Left lung (tissue), 10 donors: ENCODE data around the gene ITGA11. TPM values are rescaled to one million over a fixed set of nuclear protein-coding genes. Genes with fewer than 3 reads are reported as not detected.
A peak's percentile ranks its signal among the peaks of the same experiment; 100 is the strongest.

Experiments
- ATAC-seq: fragments of 200-7000 bp; cut with Tn5 transposase; one replicate; pipeline ENCODE4 v1.9.1; 2020; ENCODE audit warnings: moderate library complexity
- DNase-seq, 4 donors: peaks; one replicate each; pipeline ENCODE4 v3.0.0-alpha.2; 2013 to 2020
- H3K27ac ChIP-seq, 2 donors: fragments of 200-600 bp; sonication (generic) in 1 of 2; one replicate each; pipeline versions ENCODE4 v1.5.0 to v1.8.0; 2020 to 2021
- H3K27me3 ChIP-seq, 2 donors: fragments of 200-600 bp; sonication (generic) in 1 of 2; one replicate each; pipeline versions ENCODE4 v1.5.0 to v1.8.0; 2020 to 2021
- H3K36me3 ChIP-seq, 2 donors: fragments of 200-600 bp; sonication (generic) in 1 of 2; one replicate each; pipeline versions ENCODE4 v1.5.0 to v1.8.0; 2020 to 2021
- H3K4me1 ChIP-seq, 2 donors: fragments of 200-600 bp; one replicate each; pipeline ENCODE4 v1.8.0; 2021
- H3K4me3 ChIP-seq, 2 donors: fragments of 200-600 bp; sonication (generic) in 1 of 2; one replicate each; pipeline versions ENCODE4 v1.5.0 to v1.8.0; 2020 to 2021; ENCODE audit warnings: mild to moderate bottlenecking in 1 of 2
- H3K9me3 ChIP-seq, 2 donors: fragments of 200-600 bp; sonication (generic) in 1 of 2; one replicate each; pipeline versions ENCODE4 v1.5.0 to v1.8.0; 2020 to 2021
- intact Hi-C, 2 donors: fragments of 100-400 bp; cut with DNase I; formaldehyde crosslinking; loops; one replicate each; pipeline versions ENCODE4 v1.11.2 to v1.14.2; 2022
- polyA plus RNA-seq, 6 donors: library from polyadenylated mRNA; unstranded; fragments of 120-200 nt; gene quantifications; one replicate each; pipeline ENCODE4 v1.2.1, GENCODE V29; 2013; ENCODE audit not compliant: insufficient read length in 6 of 6
- total RNA-seq, 2 donors: library from RNA; stranded (reverse); fragmentation: NEBNext Ultra II Directional; extraction: Animal tissue kit (Norgen Biotek cat#: 25700); gene quantifications; one replicate each; pipeline ENCODE4 v1.2.1, GENCODE V29; 2021
- TF ChIP-seq, protein P1 (sequence below), 2 donors: fragments of 200-600 bp; sonication (generic) in 1 of 2; IDR thresholded peaks; one replicate each; pipeline versions ENCODE4 v1.5.0 to v1.8.0; 2021; ENCODE audit warnings: antibody characterized with exemption in 2 of 2
- donor health status: DM: no; HTN: yes; CAD: no.
- donor health status: DM: no; HTN: no; CAD: no.

Gene ITGA11
- total and polyA plus RNA-seq, 8 donors: 1.1 to 7.3 (median 1.8) TPM

DNA sequence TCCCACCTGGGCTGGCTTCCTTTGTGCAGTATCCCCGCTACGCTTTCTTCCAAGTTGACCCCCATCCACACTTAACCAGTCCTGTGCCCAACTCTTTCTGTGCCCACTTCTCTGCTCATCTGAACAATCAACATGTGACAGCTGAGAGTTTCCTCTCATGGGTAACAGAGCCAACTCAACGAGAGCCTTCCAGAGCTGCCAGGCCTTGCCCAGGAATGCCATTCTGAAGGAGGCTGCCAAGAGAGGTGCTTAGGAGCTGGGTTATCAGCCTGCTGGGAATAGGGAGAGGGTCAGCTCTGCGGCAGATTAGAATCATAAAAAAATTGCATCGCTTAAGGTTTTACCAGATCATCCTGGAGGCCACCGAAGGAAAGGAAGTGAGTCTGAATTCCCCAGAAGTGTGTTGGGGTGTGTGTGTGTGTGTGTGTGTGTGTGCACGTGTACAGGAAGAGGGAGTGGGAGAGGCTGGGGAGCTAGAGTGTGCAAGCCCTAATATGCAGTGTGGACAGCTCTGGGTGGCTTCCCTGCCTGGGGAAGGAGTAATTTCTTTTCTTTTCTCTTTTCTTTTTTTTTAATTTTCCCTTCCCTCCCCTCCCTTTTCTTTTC lies 66.7 kb downstream of the ITGA11 start:
- TF ChIP-seq, protein P1, sequence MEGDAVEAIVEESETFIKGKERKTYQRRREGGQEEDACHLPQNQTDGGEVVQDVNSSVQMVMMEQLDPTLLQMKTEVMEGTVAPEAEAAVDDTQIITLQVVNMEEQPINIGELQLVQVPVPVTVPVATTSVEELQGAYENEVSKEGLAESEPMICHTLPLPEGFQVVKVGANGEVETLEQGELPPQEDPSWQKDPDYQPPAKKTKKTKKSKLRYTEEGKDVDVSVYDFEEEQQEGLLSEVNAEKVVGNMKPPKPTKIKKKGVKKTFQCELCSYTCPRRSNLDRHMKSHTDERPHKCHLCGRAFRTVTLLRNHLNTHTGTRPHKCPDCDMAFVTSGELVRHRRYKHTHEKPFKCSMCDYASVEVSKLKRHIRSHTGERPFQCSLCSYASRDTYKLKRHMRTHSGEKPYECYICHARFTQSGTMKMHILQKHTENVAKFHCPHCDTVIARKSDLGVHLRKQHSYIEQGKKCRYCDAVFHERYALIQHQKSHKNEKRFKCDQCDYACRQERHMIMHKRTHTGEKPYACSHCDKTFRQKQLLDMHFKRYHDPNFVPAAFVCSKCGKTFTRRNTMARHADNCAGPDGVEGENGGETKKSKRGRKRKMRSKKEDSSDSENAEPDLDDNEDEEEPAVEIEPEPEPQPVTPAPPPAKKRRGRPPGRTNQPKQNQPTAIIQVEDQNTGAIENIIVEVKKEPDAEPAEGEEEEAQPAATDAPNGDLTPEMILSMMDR (IDR thresholded peaks at IDR 0.05): no peak

DNA sequence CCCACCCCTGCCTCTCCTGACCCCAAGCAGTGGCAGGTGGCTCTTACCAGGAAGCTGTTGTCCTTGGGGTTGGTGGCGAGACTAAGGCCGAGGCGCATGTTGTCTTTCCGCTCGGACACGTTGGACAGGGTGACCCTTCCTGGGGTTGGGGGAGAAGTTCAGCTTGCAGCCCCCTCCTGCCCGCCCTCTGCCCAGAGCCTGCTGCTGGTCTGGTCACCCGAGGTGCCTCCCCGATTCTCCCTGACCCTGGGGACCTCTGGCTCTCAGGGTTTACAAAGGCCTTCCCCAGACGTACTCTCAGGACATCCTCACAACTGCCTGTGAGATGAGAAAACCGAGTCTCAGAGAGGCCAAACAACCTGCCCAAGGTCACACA lies 67.3 kb downstream of the ITGA11 start:
- Histone ChIP-seq H3K36me3 (no peaks in the 10 kb centered on the region), H3K4me1 (peaks cover 9 to 17% of the 10 kb centered on the region in 2 donors), H3K27me3 (no peaks in the 10 kb centered on the region), H3K27ac (peak overlapping the region in 1 of 2 donors; percentile 13), H3K9me3 (no peaks in the 10 kb centered on the region), H3K4me3 (no peak overlapping the region)
- intact Hi-C loops: no loop called here
- TF ChIP-seq, protein P1 (IDR thresholded peaks at IDR 0.05): no peak
- ATAC-seq: no peak
- DNase-seq: no peak

More for the DNA sequence above, 66.7 kb downstream of the ITGA11 start:
- intact Hi-C loops: no loop called here
- ATAC-seq: peak; percentile 72
- H3K27me3 ChIP-seq: no peaks in the 10 kb centered on the region
- no peaks in the 10 kb centered on the region for H3K36me3 ChIP-seq
- H3K9me3 ChIP-seq: no peaks in the 10 kb centered on the region
- no peak for DNase-seq
- H3K27ac ChIP-seq: no peak overlapping the region
- H3K4me1 ChIP-seq: peaks cover 9 to 17% of the 10 kb centered on the region in 2 donors
- H3K4me3 ChIP-seq: no peak overlapping the region

DNA sequence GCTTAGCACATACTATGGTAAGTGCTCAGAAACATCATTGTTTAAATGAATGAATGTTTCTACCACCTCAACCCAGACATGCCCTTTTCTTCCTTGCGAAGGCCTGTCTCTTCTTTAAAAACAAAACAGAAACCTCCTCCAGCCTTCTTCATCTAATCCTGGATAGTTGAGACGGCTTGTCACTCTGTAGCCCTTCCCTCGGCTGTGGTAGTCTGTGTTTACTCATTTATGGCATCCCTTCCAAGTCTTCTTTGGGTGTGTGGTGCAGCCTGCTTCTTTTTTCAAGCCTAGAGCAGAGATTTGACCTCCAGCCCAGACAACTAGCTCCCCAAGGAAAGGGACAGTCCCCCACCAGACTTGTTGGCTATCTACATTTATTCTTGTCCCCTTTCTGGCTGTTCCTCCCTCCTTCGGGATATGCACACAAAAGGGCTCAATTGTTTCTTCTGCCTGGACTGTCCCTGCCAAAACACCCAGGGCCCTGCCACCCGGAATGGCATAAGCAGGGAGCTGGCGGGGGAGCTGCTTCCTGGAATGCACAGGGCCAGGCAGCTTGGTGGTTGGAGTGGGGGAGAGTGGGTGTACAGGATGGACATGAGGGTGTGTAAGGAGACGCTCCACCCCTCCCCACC lies 67.8 kb downstream of the ITGA11 start:
- Histone ChIP-seq H3K27ac (peak overlapping the region; percentile 8 to 13), H3K27me3 (no peaks in the 10 kb centered on the region)
- no peak for ATAC-seq

DNA sequence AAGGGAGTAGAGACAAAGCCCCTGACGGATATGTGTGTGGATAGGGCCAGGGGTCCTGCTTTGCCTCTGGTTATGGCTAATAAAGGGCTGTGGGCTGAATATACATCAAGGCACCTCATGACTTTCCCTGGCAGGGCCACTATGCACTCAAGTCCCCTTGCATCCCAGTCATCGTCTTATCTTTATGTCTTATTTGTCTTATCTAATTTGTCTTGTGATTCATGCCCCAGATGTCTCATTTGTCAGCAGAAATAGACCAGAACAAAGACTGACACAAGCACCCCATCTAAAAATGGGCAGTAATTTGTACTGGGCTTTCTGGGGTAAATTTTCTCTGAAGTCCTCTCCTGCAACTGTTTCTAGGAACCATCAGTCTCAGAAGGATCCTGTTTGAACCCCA lies 68.6 kb downstream of the ITGA11 start:
- H3K4me1 ChIP-seq: peaks cover 9 to 15% of the 10 kb centered on the region in 2 donors
- TF ChIP-seq, protein P1 (IDR thresholded peaks at IDR 0.05): no peak
- ATAC-seq (no peak), DNase-seq (no peak)
- intact Hi-C loops: no loop called here
- no peaks in the 10 kb centered on the region for H3K36me3 ChIP-seq
- H3K27ac ChIP-seq: no peak overlapping the region
- H3K27me3 ChIP-seq: no peaks in the 10 kb centered on the region
- H3K4me3 ChIP-seq: no peak overlapping the region
- H3K9me3 ChIP-seq: no peaks in the 10 kb centered on the region

More for the DNA sequence above, 67.8 kb downstream of the ITGA11 start:
- intact Hi-C loops: no loop called here
- DNase-seq: no peak
- peaks cover 9 to 17% of the 10 kb centered on the region in 2 donors for H3K4me1 ChIP-seq
- no peaks in the 10 kb centered on the region for H3K9me3 ChIP-seq
- no peaks in the 10 kb centered on the region for H3K36me3 ChIP-seq
- TF ChIP-seq, protein P1 (IDR thresholded peaks at IDR 0.05): no peak
- no peak overlapping the region for H3K4me3 ChIP-seq

DNA sequence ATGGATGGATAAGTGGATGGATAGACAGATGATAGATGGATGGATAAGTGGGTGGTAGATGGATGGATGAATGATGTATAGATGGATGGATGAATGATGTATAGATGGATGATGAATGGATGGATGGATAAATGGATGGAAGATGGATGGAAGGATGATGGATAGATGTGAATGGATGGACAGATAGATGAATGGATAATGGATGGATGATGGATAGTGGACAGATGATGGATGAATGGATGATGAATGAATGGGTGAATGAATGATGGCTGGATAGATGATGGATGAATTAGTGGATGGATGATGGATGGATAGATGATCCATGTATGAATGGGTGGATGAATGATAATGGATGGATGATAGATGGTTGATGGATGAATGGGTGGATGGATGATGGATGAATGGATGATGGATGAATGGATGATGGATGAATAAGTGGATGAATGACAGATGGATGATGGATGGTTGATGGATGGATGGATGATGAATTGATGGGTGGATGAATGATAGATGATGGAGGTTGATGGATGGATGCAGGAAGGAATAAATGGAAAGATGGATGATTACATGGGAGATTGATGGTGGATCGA lies 69.3 kb downstream of the ITGA11 start:
- Histone ChIP-seq H3K4me1 (peaks cover 9 to 14% of the 10 kb centered on the region in 2 donors), H3K27me3 (no peaks in the 10 kb centered on the region), H3K9me3 (no peaks in the 10 kb centered on the region), H3K27ac (no peak overlapping the region), H3K36me3 (no peaks in the 10 kb centered on the region), H3K4me3 (no peak overlapping the region)
- ATAC-seq (no peak), DNase-seq (no peak)
- TF ChIP-seq, protein P1 (IDR thresholded peaks at IDR 0.05): no peak
- intact Hi-C loops: no loop called here
